D721Med (cell line): ENCODE results near the gene SPARC.

ENCODE experiments used
- DNase-seq: peaks from one replicate; pipeline ENCODE4 v3.0.0; 2011; ENCODE audit warnings: low spot score; ENCODE audit not compliant: insufficient read length
- FAIRE-seq: peaks from 2 replicates; lab custom pipeline; 2011; peaks lifted over from hg19 to GRCh38; lab: Jason Lieb, UNC
- TF ChIP-seq, protein P1 (sequence below): IDR thresholded peaks from 2 replicates; pipeline ENCODE4 v1.5.1; 2012; ENCODE audit warnings: mild to moderate bottlenecking, control low read depth; ENCODE audit not compliant: insufficient read depth; ENCODE audit errors: missing control alignments

The SPARC gene

GRCh38 chr5:151631941-151632340 lies 54.8 kb downstream of the SPARC start:
- TF ChIP-seq, protein P1, sequence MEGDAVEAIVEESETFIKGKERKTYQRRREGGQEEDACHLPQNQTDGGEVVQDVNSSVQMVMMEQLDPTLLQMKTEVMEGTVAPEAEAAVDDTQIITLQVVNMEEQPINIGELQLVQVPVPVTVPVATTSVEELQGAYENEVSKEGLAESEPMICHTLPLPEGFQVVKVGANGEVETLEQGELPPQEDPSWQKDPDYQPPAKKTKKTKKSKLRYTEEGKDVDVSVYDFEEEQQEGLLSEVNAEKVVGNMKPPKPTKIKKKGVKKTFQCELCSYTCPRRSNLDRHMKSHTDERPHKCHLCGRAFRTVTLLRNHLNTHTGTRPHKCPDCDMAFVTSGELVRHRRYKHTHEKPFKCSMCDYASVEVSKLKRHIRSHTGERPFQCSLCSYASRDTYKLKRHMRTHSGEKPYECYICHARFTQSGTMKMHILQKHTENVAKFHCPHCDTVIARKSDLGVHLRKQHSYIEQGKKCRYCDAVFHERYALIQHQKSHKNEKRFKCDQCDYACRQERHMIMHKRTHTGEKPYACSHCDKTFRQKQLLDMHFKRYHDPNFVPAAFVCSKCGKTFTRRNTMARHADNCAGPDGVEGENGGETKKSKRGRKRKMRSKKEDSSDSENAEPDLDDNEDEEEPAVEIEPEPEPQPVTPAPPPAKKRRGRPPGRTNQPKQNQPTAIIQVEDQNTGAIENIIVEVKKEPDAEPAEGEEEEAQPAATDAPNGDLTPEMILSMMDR, result no peak
- no peak for FAIRE-seq
- DNase-seq, result no peak

- FAIRE-seq (no peak), DNase-seq (no peak)
- TF ChIP-seq, protein P1, result no peak
These were observed 56.6 kb downstream of the SPARC start for GRCh38 chr5:151630088-151630487.

GRCh38 chr5:151628112-151628823 lies 58.4 kb downstream of the SPARC start:
- TF ChIP-seq, protein P1, result no peak
- DNase-seq (no peak), FAIRE-seq (no peak)

DNA sequence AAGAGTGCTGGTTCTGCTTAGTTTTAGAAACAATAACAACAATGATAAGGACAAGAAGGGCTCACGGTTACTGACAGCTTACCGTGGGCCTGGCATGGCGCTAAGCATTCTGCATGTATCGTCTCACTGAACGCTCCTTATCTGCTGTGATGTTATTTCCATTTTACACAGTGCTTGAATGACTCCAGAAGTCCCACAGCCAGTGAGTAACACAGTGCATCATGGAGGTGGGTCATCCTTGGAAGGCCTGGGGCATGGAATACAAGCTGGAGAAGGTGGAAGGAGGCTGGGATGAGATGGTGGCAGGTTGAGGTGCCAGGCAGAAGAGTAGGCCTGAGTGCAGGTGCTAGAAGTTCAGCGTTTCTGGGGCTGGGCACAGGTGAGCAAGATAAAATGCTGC lies 59.1 kb downstream of the SPARC start:
- DNase-seq (no peak), FAIRE-seq (no peak)
- TF ChIP-seq, protein P1, result no peak

DNA sequence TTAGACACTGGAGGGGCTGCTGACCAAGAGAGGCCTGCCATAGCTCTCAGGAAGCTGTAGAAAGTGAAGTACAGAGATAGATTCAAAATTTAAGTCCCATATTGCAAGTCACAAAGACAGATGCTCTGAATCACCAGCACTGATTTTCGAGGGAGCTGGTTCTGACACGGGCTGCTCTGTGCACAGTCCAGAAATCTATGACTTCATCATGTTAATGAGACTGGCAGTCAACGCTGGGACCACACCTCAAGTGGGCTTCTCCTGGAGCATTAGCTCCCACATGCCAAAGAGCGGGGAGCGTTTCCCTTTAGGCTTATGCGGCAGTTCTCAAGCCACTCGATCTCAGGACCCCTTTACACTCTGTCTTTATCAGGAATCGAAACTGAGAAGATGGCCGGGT lies 61.4 kb downstream of the SPARC start:
- DNase-seq (no peak), FAIRE-seq (no peak)
- TF ChIP-seq, protein P1, result no peak

DNA sequence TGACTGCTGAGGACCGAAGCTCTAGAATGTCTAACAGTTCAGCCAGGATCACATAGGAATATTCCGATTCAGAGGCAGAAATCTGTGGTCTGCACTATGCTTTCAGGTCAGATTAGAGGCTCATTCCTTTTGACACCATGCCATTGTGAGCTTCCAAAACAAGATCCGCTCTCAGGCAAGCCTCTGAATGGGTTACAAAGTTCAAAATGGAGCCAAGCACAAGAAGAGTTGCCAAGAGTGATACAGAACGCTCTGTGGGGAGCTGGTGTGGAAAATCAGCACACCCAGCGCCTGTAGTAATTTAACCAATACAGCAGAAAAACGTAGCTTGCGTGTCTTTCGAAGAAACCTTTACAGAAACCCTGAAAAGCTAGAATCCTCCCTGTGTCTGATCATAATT lies 62.2 kb downstream of the SPARC start:
- FAIRE-seq, result no peak
- TF ChIP-seq, protein P1, result no peak
- DNase-seq, result no peak

DNA sequence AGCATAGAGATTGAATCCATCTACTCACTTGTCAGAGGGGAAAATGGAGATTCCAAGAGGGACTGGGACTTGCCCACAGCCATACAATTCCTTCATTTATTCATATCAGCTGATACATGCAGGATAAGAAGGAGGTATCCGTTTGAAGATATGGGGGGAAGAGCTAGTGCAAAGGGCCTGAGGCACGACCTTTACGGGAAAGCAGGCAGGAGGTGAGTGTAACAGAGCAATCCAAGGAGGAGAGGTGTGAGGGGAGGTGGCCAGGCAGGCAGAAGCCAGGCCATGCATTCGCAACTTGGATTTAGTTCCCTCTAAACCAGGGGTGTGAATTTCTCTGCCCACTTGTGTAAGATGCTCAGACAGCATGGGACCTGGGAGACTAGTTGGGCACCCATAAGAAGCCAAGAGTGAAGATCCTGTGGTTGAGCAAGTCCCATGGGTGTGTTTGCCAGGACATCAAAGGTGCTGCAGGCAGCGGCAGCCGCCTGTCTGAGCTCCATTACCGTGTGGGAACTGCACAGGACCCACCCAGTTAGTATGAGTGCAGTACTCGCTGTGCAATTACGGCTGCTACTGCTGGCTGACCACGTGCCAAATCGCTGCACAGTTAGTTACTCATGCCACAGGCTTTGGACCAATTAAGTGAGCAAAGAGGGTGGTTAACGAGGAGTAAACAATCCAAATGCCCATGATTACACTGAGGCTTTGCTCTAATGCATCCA lies 64.2 kb downstream of the SPARC start:
- no peak for FAIRE-seq
- DNase-seq, result no peak
- TF ChIP-seq, protein P1, result no peak
